ENCODE results near the gene HCAR3.
"Not testable (repeated sequence)": the region's sequence is repeated elsewhere in the genome, so short reads cannot be mapped to it uniquely, and the experiment has no call there.

Gene HCAR3

DNA sequence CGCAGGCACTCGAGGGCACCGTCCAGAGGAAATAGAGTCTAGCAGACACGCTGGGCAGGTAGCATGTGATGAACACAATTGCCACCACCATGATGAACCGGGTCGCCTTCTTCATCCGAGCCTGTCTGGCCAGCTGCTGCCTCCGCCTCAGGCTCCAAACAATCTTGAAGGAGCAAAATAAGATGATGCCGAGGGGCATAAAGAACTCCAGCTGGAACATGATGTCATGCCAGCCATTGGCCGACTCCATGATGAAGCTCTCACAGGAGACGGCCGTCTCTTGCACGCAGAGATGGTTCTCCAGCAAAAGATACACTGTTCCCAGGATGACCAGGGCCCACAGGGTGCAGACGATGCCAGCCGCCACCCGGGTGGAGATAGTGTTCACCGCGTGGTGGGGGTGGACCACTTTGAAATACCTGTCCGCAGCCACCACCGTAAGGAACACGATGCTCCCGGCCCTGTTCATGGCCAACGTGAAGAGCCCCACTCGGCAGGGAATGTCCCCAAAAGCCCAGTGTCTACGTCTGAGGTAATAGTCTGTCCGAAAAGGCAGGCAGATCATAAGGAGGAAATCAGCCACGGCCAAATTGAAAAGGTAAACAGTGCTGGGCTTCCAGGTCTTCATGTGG, 13.1 kb upstream of the HCAR3 start:
- no peak overlapping the region for H3K4me3 ChIP-seq
- TF ChIP-seq Cebpa-rat (IDR thresholded peaks at IDR 0.05), result no peak
- H3K9ac ChIP-seq, result no peak overlapping the region; a peak in 1 of 22 replicates
- no peaks in the 10 kb centered on the region for H4K20me1 ChIP-seq
- peaks cover 30 to 96% (median 61%) of the 10 kb centered on the region in 10 experiments for H3K4me1 ChIP-seq
- H3K27ac ChIP-seq, result peak overlapping the region in 4 of 11 experiments; percentile 14 to 71 (median 48); a peak in 6 of 22 replicates
- no peaks in the 10 kb centered on the region for H3K27me3 ChIP-seq
- peak overlapping the region in 5 of 11 experiments; percentile 48 to 94 (median 79); a peak in 10 of 22 replicates for H3K4me2 ChIP-seq
- H3K36me3 ChIP-seq, result no peaks in the 10 kb centered on the region
- no peaks in the 10 kb centered on the region for H3K9me3 ChIP-seq (replicated peaks in 1 of 11)

DNA sequence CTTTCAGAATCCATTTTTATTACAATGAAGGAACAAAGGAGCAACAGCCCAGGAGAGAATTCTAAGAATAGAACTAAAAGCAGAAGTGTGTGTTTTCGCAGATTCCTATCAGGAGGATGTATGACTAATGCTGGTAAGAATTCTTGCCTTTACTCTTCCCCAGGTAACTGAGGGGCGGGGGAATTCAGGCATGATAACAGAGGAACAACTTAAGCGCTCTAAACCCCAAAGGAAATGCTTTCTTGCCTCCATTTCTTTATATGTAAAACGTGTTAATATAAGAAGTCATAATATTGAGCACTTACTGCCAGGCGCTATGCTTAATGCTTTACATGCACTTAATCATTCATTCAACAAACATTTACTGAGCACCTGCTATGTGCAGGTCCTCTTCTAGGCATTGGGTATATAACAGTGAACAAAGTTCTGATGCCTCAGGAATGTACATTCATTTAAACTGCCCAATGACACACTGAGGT, 9.5 kb upstream of the HCAR3 start:
- Histone ChIP-seq H3K4me2 (peak overlapping the region; percentile 43 to 94 (median 63)), H3K9ac (peak overlapping the region; percentile 5 to 79 (median 71); a peak in 18 of 22 replicates), H3K36me3 (no peaks in the 10 kb centered on the region), H3K9me3 (replicated peaks in 1 of 11) (no peaks in the 10 kb centered on the region), H3K4me3 (peak overlapping the region in 2 of 10 experiments; percentile 18 to 24; a peak in 2 of 20 replicates), H3K4me1 (peaks cover 37 to 98% (median 57%) of the 10 kb centered on the region in 10 experiments), H3K27me3 (no peaks in the 10 kb centered on the region), H3K27ac (peak overlapping the region in 10 of 11 experiments; percentile 47 to 93 (median 77); a peak in 19 of 22 replicates), H4K20me1 (no peaks in the 10 kb centered on the region)
- no peak for TF ChIP-seq Cebpa-rat (IDR thresholded peaks at IDR 0.05)

DNA sequence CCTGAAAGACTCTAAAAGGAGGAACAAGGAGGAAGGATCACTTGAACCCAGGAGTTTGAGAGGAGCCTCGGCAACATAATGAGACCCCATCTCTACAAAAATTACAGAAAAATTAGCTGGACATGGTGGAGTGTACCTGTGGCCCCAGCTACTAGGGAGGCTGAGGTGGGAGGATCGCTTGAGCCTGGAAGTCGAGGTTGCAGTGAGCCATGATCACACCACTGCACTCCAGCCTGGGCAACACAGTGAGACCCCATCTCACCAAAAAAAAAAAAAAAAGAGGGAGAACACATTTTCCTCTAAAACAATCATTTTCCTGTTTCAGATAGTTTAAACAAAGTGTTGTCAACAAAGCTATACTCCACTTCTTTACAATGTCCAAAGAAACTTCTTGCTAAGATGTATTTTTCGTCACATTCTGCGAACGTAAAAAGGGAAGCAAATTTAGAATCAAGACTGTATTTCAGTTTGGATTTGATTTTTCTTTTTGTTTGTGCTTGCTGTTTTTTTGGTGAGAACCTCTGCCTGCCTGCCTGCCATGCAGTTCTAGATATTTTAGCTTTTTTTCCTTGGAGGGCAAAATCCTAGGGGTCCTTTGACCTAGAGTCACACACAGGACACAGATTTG, 9.0 kb upstream of the HCAR3 start:
- peak overlapping the region; percentile 5 to 79 (median 71); a peak in 18 of 22 replicates for H3K9ac ChIP-seq
- H3K4me3 ChIP-seq, result peak overlapping the region in 2 of 10 experiments; percentile 18 to 24; a peak in 1 of 20 replicates
- no peak for TF ChIP-seq Cebpa-rat (IDR thresholded peaks at IDR 0.05)

DNA sequence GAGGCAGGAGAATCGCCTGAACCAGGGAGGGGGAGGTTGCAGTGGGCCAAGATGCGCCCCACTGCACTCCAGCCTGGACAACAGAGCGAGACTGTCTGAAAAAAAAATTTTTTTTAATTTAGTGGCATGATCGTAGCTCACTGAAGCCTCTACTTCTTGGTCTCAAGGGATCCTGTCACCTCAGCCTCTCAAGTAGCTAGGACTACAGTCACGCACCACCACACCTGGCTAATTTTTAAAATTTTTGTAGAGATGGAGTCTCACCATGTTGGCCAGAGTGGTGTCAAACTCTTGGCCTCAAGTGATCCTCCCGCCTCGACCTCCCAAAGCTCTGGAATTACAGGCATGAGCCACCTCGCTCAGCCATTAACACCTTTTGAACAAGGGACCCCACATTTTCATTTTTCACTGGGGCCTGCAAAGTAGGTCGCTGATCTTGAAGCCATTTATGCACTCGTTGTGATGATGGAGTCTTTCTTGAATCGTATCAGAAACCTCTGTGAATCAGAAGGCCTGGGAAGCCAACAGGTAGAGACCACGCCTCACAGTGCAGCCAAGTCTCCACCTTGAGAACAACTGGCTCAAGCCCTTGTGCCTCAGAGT, 8.1 kb upstream of the HCAR3 start:
- Histone ChIP-seq H3K4me1 (peaks cover 39 to 98% (median 64%) of the 10 kb centered on the region in 10 experiments), H3K27ac (peak overlapping the region; percentile 6 to 93 (median 76); a peak in 20 of 22 replicates), H3K4me2 (peak overlapping the region; percentile 43 to 94 (median 63)), H3K36me3 (no peaks in the 10 kb centered on the region), H4K20me1 (no peaks in the 10 kb centered on the region), H3K9me3 (replicated peaks in 1 of 11) (no peaks in the 10 kb centered on the region), H3K4me3 (no peak overlapping the region), H3K27me3 (no peaks in the 10 kb centered on the region), H3K9ac (peak overlapping the region in 5 of 11 experiments; percentile 38 to 79 (median 76); a peak in 2 of 22 replicates)
- no peak for TF ChIP-seq Cebpa-rat (IDR thresholded peaks at IDR 0.05)

More for the DNA sequence above, 9.0 kb upstream of the HCAR3 start:
- Histone ChIP-seq H3K4me2 (peak overlapping the region; percentile 43 to 94 (median 63)), H3K27ac (peak overlapping the region in 10 of 11 experiments; percentile 47 to 93 (median 77); a peak in 19 of 22 replicates), H4K20me1 (no peaks in the 10 kb centered on the region), H3K27me3 (no peaks in the 10 kb centered on the region), H3K36me3 (no peaks in the 10 kb centered on the region), H3K4me1 (peaks cover 39 to 98% (median 59%) of the 10 kb centered on the region in 10 experiments), H3K9me3 (replicated peaks in 1 of 11) (no peaks in the 10 kb centered on the region)

DNA sequence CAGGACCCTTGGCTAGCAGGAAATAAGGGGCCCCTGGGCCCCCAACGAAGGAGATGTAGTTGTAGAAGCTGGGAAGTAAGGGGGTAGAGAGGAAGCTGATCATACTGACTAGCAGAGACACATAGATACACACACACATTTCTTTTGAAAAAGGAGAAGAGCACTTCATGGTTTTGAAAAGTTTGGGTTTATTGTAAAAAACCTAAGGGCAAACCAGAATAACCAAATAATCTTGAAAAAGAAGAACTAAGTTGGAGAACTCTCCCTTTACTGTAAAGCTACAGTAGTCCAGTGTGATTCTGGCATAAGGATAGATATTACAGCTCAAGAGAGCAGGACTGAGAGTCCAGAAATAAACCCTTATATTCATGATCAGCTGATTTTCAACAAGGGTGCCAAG, 5.8 kb upstream of the HCAR3 start:
- no peaks in the 10 kb centered on the region for H4K20me1 ChIP-seq

DNA sequence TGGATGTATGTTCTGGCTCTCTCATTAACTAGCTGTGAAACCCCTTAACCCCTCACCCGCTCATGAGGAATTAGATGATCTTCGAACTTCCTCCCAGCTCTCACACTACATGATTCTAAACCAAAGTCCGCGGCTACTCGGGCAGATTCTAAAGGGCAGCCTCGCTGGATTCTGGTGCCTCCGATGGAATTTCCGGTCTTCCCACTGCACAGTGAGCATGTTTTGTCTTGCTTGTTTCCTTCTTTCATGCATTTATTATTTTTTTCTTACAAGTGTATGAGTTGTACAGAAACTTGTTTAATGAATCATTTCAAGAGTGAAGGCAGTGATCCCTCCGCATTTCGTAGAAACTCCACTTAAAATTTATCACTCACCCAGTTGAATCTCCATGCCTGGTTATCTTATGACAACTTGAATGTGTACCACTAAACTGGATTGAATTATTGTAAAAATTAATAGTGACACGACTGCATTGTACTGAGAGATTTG, 4.5 kb upstream of the HCAR3 start:
- peaks cover 33 to 93% (median 63%) of the 10 kb centered on the region in 10 experiments for H3K4me1 ChIP-seq
- no peak for TF ChIP-seq Cebpa-rat (IDR thresholded peaks at IDR 0.05)

More for the DNA sequence above, 5.8 kb upstream of the HCAR3 start:
- no peak for TF ChIP-seq Cebpa-rat (IDR thresholded peaks at IDR 0.05)
- H3K9ac ChIP-seq, result peak overlapping the region in 5 of 11 experiments; percentile 35 to 80 (median 77); a peak in 9 of 22 replicates
- no peaks in the 10 kb centered on the region for H3K9me3 ChIP-seq (replicated peaks in 1 of 11)
- H3K27me3 ChIP-seq, result no peaks in the 10 kb centered on the region
- H3K4me2 ChIP-seq, result peak overlapping the region in 8 of 11 experiments; percentile 4 to 94 (median 62); a peak in 11 of 22 replicates
- peak overlapping the region in 8 of 11 experiments; percentile 33 to 98 (median 90); a peak in 16 of 22 replicates for H3K27ac ChIP-seq
- no peak overlapping the region for H3K4me3 ChIP-seq
- peaks cover 39 to 97% (median 67%) of the 10 kb centered on the region in 10 experiments for H3K4me1 ChIP-seq
- H3K36me3 ChIP-seq, result no peaks in the 10 kb centered on the region

DNA sequence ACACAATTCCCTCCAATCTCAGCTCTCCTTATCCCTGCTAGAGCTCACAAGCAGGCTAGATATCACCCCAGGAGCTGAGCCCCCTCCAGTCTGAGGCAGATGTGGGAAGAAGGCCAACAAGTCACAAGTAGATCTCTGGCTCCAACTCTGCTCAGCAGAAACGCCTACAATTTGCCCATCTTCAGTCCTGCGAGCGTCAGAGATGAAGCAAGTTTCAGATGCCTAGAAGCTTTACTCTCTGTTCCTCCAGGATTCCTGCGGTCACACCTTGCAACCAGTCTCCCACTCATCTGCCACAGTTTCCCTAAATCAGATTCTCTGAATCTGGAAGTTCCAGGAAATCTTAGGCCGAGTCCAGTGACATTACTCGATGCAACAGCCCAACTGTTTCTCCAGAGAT, 1.4 kb downstream of the HCAR3 start:
- H3K27me3 ChIP-seq; H3K36me3 ChIP-seq; H3K9me3 ChIP-seq (replicated peaks in 1 of 11); H4K20me1 ChIP-seq: not testable (repeated sequence)
- Histone ChIP-seq H3K4me2 (peak overlapping the region in 4 of 11 experiments; percentile 37 to 84 (median 67); a peak in 8 of 22 replicates), H3K9ac (peak overlapping the region in 3 of 11 experiments; percentile 58 to 74 (median 74); a peak in 5 of 22 replicates), H3K4me1 (peaks cover 0 to 61% (median 15%) of the 10 kb centered on the region in 10 experiments; a peak in 15 of 20 replicates), H3K4me3 (peak overlapping the region in 3 of 10 experiments; percentile 51 to 61 (median 56); a peak in 6 of 20 replicates), H3K27ac (peak overlapping the region in 4 of 11 experiments; percentile 38 to 66 (median 53); a peak in 6 of 22 replicates)

More for the DNA sequence above, 4.5 kb upstream of the HCAR3 start:
- peak overlapping the region in 6 of 11 experiments; percentile 5 to 94 (median 78); a peak in 9 of 22 replicates for H3K4me2 ChIP-seq
- peak overlapping the region in 10 of 11 experiments; percentile 24 to 98 (median 80); a peak in 16 of 22 replicates for H3K27ac ChIP-seq
- no peaks in the 10 kb centered on the region for H3K27me3 ChIP-seq
- H3K9me3 ChIP-seq (replicated peaks in 1 of 11), result 0 out of 22 replicates have a peak, but pooled peaks cover 0 to 2% (median 0%) of the 10 kb centered on the region in 11 experiments
- H3K4me3 ChIP-seq, result no peak overlapping the region
- no peaks in the 10 kb centered on the region for H4K20me1 ChIP-seq
- H3K9ac ChIP-seq, result peak overlapping the region in 5 of 11 experiments; percentile 32 to 82 (median 65); a peak in 8 of 22 replicates
- no peaks in the 10 kb centered on the region for H3K36me3 ChIP-seq

DNA sequence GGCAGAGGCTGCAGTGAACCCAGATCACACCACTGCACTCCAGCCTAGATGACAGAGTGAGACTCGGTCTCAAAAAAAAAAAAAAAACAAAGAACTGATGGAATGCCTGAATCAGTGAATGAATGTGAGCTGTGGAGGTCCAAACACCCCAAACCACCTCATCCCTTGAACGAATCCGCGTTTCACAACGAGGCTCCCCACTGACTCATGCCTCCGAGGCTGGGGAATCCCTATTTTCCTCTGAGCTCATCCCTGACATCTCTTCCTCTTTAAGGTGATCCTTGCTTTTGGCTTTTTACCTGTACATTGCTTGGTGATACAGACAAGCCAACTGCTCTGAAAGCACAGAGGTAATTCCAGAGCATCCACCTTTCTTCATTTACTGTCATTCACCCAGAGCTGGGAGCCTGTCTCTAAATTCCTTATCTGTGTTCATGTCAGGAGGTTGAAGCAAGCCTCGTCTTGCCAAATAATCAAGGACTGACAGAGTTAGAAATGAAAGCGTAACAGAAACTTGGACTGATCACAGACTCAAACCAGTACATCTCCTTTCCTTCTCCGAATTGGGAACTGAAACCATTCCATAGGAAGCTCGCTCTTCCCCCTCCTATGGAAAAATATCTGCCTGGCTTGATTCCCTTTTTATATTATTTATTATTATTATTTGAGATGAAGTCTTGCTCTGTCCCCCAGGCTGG, 3.0 kb downstream of the HCAR3 start:
- Histone ChIP-seq H3K4me1 (peaks cover 0 to 45% (median 7%) of the 10 kb centered on the region in 10 experiments; a peak in 9 of 20 replicates), H3K9ac (peak overlapping the region in 3 of 11 experiments; percentile 58 to 74 (median 69); a peak in 3 of 22 replicates), H3K4me2 (peak overlapping the region in 5 of 11 experiments; percentile 28 to 84 (median 61); a peak in 6 of 22 replicates), H3K4me3 (peak overlapping the region in 3 of 10 experiments; percentile 51 to 61 (median 56); a peak in 6 of 20 replicates), H3K27ac (peak overlapping the region in 2 of 11 experiments; percentile 35 to 54; a peak in 2 of 22 replicates)
- not testable (repeated sequence) for H3K36me3 ChIP-seq; H3K9me3 ChIP-seq (replicated peaks in 1 of 11); H3K27me3 ChIP-seq; H4K20me1 ChIP-seq

DNA sequence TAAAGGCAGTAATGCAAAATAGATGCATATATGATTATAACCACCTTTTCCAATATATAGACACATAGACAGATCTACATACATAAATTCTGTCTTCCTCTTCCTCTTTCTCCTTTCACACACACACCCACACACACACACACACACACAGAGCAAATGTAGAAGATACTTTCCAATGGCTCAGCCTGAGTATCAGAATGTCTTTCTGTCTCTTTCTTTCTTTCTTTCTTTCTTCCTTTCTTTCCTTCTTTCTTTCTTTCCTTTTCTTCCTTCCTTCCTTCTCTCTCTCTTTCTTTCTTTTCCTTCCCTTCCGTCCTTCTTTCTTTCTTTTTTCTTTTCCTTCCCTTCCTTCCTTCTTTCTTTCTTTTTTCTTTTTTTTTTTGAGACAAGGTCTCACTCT, 5.3 kb downstream of the HCAR3 start:
- not testable (repeated sequence) for H3K27me3 ChIP-seq; H4K20me1 ChIP-seq; H3K36me3 ChIP-seq; H3K9me3 ChIP-seq (replicated peaks in 1 of 11)
- Histone ChIP-seq H3K4me3 (0 out of 20 replicates have a peak overlapping the region, but pooled peaks of 1 of the 10 experiments have one; percentile 9), H3K9ac (peak overlapping the region in 2 of 11 experiments; percentile 15 to 59; a peak in 2 of 22 replicates), H3K4me1 (peaks cover 0 to 26% (median 5%) of the 10 kb centered on the region in 10 experiments; a peak in 9 of 20 replicates), H3K4me2 (peak overlapping the region in 4 of 11 experiments; percentile 7 to 73 (median 57); a peak in 6 of 22 replicates), H3K27ac (peak overlapping the region in 3 of 11 experiments; percentile 35 to 52 (median 51); a peak in 6 of 22 replicates)

DNA sequence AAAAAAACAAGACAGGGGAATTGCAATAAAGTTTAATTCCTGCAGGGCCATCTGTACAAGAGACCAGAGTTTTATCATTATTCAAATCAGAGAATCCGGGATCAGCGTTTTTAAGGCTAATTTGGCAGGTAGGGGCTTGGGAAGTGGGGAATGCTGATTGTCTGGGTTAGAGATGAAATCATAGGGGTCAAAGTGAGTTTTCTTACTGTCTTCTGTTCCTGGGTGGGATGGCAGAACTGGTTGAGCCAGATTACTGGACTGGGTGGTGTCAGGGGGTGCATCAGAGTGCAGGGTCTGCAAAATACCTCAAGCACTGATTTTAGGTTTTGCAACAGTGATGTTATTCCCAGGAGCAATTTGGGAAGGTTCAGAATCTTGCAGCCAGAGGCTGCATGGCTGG, 6.3 kb downstream of the HCAR3 start:
- not testable (repeated sequence) for H3K9ac ChIP-seq; H3K36me3 ChIP-seq; H3K4me3 ChIP-seq; H4K20me1 ChIP-seq; H3K27ac ChIP-seq; H3K9me3 ChIP-seq (replicated peaks in 1 of 11); H3K27me3 ChIP-seq
- Histone ChIP-seq H3K4me1 (peaks cover 0 to 22% (median 4%) of the 10 kb centered on the region in 10 experiments; a peak in 9 of 20 replicates), H3K4me2 (peak overlapping the region in 2 of 11 experiments; percentile 60 to 73; a peak in 2 of 22 replicates)

DNA sequence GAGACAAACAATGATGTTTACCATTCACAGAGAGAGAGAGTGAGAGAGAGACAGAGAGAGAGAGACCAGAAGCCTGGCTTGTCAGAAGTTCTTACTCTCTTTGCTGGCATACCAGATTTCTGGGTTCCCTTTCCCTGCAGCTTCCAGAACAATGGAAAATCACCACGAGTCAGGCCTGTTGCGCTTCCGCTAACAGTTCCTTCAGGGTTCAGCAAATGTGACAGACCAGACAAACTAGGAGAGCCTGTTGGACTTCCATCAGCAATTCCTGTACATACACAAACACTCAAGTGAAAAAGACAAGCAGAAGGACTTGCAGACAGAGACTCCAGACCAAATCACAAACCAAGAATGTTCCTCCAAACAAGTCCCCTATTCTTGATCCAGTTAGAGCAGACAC, 7.3 kb downstream of the HCAR3 start:
- H3K9me3 ChIP-seq (replicated peaks in 1 of 11); H3K27ac ChIP-seq; H3K9ac ChIP-seq; H3K36me3 ChIP-seq; H3K4me2 ChIP-seq; H3K4me3 ChIP-seq; H3K27me3 ChIP-seq; H4K20me1 ChIP-seq: not testable (repeated sequence)
- peaks cover 0 to 22% (median 4%) of the 10 kb centered on the region in 10 experiments; a peak in 9 of 20 replicates for H3K4me1 ChIP-seq
